Activated T-helper 1 cell treated with anti-CD3 and anti-CD28 coated beads, Interleukin-12 subunit alpha, Interleukin-12 subunit beta, Interleukin-2, Interleukin-4 antibody, amounts not matched to agents 30 ng/mL and 10 ng/mL and 1 ng/mL, durations not matched to agents 14 hours and 24 hours and 36 hours (primary cell): ENCODE results near the gene FAM131C. TPM values are rescaled to one million over a fixed set of nuclear protein-coding genes. Genes with fewer than 3 reads are reported as not detected.
"Not testable (repeated sequence)": the region's sequence is repeated elsewhere in the genome, so short reads cannot be mapped to it uniquely, and the experiment has no call there.

Experiments
- DNase-seq: peaks from one replicate; pipeline ENCODE4 v3.0.0; 2021; ENCODE audit warnings: low spot score
- H3K27ac Mint-ChIP-seq: one replicate; pipeline ENCODE4 v1.8.0; 2021; ENCODE audit warnings: mild to moderate bottlenecking, mixed read lengths
- H3K27me3 Mint-ChIP-seq: one replicate; pipeline ENCODE4 v1.8.0; 2022; ENCODE audit warnings: mild to moderate bottlenecking, moderate library complexity, mixed read lengths; ENCODE audit not compliant: insufficient read depth
- H3K36me3 Mint-ChIP-seq: one replicate; pipeline ENCODE4 v1.8.0; 2021; ENCODE audit warnings: low read depth, mixed read lengths
- H3K4me1 Mint-ChIP-seq: one replicate; pipeline ENCODE4 v1.8.0; 2021; ENCODE audit warnings: low read depth, mixed read lengths
- H3K4me3 Mint-ChIP-seq: one replicate; pipeline ENCODE4 v1.8.0; 2021; ENCODE audit warnings: mild to moderate bottlenecking, moderate library complexity, mixed read lengths
- H3K9me3 Mint-ChIP-seq: one replicate; pipeline ENCODE4 v1.8.0; 2021; ENCODE audit warnings: mixed read lengths
- intact Hi-C: fragments of 100-400 bp; cut with micrococcal nuclease; formaldehyde crosslinking; loops from one replicate; pipeline ENCODE4 v1.15.1; 2024
- total RNA-seq: library from RNA; stranded (reverse); gene quantifications from 2 replicates; pipeline ENCODE4 v1.2.3, GENCODE V29; 2022

FAM131C gene
- total RNA-seq, 1 donor from 2014 or later = 0.57 TPM

DNA sequence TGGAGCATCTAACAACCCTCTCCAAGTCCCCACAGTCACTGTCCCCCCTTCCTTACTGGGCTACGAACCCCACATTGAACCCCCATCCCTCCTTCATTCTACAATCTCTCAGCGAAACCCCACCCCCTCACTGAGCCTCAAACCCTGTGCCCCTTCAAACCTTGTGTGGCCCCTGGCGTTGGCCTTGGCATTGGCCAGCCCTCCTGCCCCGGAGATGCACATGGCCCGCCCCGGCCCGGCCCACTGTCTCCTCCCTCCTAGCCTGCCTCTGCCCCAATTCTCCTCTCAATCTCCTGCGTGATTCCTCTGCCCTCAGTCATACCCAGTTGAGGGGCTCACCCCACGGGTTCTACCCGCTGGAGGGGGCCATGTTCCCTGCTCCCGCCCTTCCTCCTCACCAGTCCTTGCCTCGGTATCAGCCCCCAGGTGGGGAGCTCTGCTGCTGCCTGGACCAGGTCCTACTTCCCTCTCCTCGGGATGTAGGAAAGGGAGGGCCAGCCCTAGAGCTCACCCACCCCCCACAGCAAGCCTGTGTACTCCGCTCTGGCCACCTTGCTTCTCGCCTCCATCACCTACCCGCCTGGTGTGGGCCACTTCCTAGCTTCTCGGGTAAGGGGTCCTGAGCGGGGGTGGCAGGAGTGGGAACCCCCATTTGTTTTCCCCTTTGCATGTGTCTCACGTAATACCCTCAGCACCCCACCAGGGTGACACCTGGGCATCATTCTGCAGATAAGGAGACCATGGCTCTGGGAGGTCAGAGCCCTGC lies 45.0 kb downstream of the FAM131C start:
- H3K4me1 Mint-ChIP-seq = no peaks in the 10 kb centered on the region
- intact Hi-C loops = no loop called here
- H3K27me3 Mint-ChIP-seq = peaks cover 11% of the 10 kb centered on the region
- no peaks in the 10 kb centered on the region for H3K36me3 Mint-ChIP-seq
- DNase-seq = no peak
- H3K4me3 Mint-ChIP-seq = no peak overlapping the region
- no peaks in the 10 kb centered on the region for H3K9me3 Mint-ChIP-seq
- no peak overlapping the region for H3K27ac Mint-ChIP-seq

DNA sequence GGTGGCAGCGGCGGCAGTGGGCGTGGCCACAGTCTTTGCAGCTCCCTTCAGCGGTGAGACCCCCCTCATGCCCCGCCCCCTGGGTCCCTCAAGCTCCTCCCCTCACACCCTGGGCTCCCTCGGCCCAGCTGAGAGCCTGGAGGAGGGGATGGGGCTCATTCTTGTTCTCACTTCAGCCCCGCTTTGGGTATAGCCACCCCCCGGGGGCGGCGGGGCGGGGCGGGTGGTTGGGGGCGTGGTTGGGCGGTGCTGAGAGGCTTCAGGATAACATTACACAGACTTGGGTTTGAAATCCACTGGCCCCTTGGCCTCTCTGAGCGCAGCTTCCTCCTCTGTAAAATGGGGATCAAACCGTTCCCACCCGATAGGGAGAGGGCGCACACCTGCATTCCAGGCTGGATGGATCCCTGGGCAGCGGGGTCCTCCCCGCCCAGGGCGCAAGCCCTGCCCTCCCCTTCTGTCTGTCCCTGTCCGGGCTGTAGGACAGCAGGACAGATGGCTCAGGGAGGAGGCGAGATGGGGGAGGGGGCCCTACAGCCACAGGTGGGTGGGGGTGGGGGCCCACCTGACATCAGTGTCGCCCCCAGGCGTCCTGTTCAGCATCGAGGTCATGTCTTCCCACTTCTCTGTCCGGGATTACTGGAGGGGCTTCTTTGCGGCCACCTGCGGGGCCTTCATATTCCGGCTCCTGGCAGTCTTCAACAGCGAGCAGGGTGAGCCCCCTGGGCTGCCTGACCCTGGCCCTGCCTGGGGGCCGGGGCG lies 46.5 kb downstream of the FAM131C start:
- Mint-ChIP-seq H3K27me3 (peaks cover 11% of the 10 kb centered on the region), H3K36me3 (no peaks in the 10 kb centered on the region), H3K4me1 (no peaks in the 10 kb centered on the region), H3K27ac (no peak overlapping the region), H3K4me3 (no peak overlapping the region), H3K9me3 (no peaks in the 10 kb centered on the region)
- intact Hi-C loops = no loop called here
- DNase-seq = no peak

DNA sequence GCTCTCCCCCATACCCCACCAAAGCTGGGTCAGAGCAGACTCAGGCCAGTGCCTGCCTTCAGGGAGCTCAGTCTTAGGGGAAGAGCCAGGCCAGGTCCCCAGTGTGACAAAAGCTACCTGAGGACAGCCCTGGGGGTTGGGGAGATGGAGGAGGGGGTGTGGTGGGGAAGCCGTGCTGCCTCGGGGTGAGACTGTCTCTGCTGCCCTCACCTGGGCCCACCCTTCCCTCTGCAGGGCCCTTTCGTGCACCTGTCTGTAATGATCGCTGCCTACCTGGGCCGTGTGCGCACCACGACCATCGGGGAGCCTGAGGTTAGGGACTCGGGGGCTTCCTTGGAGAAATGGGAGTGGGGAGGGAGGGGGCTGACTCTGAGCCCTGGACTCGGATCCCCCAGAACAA lies 47.1 kb downstream of the FAM131C start:
- DNase-seq, intact Hi-C loops, H3K36me3 Mint-ChIP-seq, H3K4me3 Mint-ChIP-seq, H3K4me1 Mint-ChIP-seq, H3K9me3 Mint-ChIP-seq, H3K27ac Mint-ChIP-seq: not testable (repeated sequence)
- H3K27me3 Mint-ChIP-seq = peaks cover 11% of the 10 kb centered on the region

DNA sequence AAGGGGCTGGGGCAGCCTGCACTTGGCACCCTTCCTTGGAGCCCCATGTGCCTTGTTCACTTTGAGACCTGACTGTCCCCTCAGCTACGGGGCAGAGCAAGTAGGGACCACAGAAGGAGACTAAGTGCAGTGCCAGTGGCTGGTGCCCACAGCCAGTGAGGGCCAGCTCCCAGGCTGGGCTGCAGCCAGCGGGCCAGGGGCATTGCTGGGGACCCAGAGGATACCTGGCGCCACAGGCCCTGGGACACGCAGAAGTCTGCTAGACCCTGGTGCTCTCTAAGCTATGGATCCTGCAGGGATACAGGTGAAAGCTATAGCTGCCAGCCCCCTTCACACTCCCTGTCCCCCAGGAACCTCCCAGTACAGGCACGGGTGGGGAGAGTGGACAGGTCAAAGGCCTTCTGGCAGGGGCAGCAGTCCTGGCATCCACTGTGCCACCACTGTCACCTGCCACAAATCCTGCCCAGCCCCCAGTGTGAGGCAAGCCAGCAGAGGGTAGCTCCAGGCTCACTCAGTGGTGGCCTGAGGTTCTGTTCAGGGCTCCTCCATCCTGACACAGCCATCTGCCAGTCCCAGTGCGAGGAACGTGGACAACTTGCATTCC lies 50.3 kb downstream of the FAM131C start:
- intact Hi-C loops = no loop called here
- no peaks in the 10 kb centered on the region for H3K9me3 Mint-ChIP-seq
- DNase-seq = no peak
- no peaks in the 10 kb centered on the region for H3K36me3 Mint-ChIP-seq
- H3K27ac Mint-ChIP-seq = no peak overlapping the region
- no peak overlapping the region for H3K4me3 Mint-ChIP-seq
- H3K27me3 Mint-ChIP-seq = peaks cover 14% of the 10 kb centered on the region
- no peaks in the 10 kb centered on the region for H3K4me1 Mint-ChIP-seq

DNA sequence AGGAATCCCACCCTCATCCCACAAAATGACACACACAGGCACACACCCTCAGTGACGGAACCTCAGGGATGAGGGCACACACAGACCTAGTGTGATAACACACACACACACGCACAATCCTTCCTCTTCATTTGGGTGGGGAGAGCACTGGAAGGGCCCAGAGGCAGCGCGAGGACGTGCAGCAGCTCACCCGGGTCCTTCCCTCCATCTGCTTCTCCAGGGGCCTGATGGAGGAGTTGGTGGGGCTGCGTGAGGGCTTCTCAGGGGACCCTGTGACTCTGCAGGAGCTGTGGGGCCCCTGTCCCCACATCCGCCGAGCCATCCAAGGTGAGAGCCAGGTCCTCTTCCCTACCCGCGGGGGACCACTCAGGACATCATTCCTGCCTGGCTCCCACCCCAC lies 51.1 kb downstream of the FAM131C start:
- no peak overlapping the region for H3K4me3 Mint-ChIP-seq
- intact Hi-C loops = no loop called here
- no peak overlapping the region for H3K27ac Mint-ChIP-seq
- no peak for DNase-seq
- H3K4me1 Mint-ChIP-seq = no peaks in the 10 kb centered on the region
- no peaks in the 10 kb centered on the region for H3K36me3 Mint-ChIP-seq
- H3K27me3 Mint-ChIP-seq = peaks cover 9% of the 10 kb centered on the region
- no peaks in the 10 kb centered on the region for H3K9me3 Mint-ChIP-seq

DNA sequence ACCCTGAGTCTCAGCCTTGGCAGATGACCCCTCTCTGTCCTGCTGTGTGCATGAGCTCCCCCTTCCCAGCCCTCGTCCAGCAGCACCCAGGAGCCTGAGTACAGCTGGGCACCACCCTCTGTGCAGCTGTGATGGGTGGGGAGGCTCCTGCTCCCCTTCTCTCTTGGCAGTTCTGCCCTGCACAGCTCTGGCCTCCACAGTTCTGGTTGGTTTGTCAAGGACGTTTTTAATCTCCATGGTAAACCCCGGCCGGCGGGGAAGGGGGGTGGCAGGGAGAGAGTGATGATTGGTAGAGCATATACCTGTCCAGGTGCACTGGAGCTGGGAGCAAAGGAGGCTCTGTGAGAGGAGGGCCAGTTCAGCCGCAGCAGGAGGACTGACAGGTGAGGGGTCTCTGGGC lies 51.8 kb downstream of the FAM131C start, which contains the start of gene CLCNKA:
CLCNKA (plus strand) TSS at position 356 of the 400 bp plus-strand sequence. CDS start 584 bp downstream, outside the sequence.
- Mint-ChIP-seq H3K27me3 (peaks cover 9% of the 10 kb centered on the region), H3K36me3 (no peaks in the 10 kb centered on the region), H3K9me3 (no peaks in the 10 kb centered on the region), H3K27ac (no peak within 1 kb of the TSS), H3K4me3 (no peak within 1 kb of the TSS), H3K4me1 (no peaks in the 10 kb centered on the region)
- no peak for DNase-seq
- intact Hi-C loops = no loop called here

DNA sequence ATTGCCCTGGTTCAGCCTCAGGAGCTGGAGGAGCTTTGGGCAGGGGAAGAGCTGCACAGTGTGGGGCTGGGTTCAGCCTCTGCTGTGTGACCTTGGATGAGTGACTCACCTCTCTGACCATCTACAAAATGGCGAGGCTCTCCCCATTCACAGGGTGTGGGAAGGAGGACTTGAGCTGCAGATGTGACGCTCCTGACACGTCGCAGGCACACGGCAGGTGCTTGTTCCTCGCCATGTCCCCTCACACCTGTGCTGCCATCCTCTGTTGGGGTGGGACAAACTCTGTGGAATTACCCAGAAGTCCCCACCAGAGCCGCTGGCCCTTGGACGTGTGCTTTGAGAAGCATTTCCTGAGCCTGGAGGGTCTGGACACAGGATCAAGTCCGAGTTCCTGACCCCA lies 52.6 kb downstream of the FAM131C start:
- H3K36me3 Mint-ChIP-seq, H3K9me3 Mint-ChIP-seq, H3K4me1 Mint-ChIP-seq, H3K27me3 Mint-ChIP-seq, DNase-seq, H3K4me3 Mint-ChIP-seq, H3K27ac Mint-ChIP-seq, intact Hi-C loops: not testable (repeated sequence)

DNA sequence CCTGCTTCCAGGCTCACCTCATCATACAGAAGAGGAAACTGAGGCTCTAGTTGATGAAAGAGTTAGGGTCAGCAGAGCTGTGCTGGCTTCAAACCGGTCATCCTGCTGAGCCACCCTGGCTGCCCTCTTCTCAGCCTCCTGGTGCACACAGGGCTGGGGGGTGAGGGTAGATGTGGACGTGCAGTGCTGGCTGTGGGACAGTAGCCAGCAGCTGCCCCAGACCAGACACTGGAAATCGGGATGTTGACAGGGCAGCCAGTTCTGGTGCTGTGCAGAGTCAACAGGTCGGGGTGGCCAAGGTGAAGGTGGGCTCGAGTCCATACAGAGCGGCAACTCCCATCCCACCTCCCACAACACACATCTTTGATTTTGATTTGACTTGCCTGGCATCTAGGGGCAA lies 53.1 kb downstream of the FAM131C start:
- Mint-ChIP-seq H3K27me3 (peaks cover 7% of the 10 kb centered on the region), H3K4me1 (no peaks in the 10 kb centered on the region), H3K9me3 (no peaks in the 10 kb centered on the region), H3K36me3 (no peaks in the 10 kb centered on the region), H3K27ac (no peak overlapping the region), H3K4me3 (no peak overlapping the region)
- intact Hi-C loops = no loop called here
- no peak for DNase-seq

DNA sequence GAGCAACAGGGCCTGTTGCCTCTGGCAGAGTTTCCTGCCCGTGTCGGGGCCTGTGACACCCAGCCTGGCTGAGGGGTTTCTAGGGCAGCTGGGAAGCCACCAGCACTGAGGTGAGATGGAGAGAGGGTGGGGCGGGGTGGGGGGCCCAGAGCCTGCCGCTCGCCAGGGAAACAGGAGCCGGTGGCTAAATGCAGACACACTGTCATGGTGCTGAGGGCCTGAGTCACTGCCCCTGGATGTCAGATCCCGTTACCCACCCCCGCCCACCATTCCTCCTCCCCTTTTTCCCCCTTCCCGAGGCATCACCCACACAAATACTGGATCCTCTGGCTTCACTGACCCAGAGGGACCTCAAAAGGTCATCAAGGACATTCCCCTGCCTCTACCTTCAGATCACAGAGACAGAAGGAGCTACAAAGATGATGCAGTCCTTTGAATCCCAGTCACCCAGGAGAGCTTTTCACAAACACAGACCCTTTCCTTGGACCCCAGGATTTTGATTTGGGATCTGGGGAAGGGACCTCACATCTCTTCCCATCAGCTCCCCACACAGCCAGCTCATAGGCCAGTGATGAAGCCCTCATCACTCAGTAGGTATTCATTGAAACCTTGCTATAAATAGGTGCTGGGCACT lies 53.7 kb downstream of the FAM131C start:
- Mint-ChIP-seq H3K36me3 (no peaks in the 10 kb centered on the region), H3K9me3 (no peaks in the 10 kb centered on the region), H3K4me3 (no peak overlapping the region), H3K4me1 (no peaks in the 10 kb centered on the region), H3K27me3 (peaks cover 7% of the 10 kb centered on the region), H3K27ac (no peak overlapping the region)
- intact Hi-C loops = no loop called here
- DNase-seq = no peak

DNA sequence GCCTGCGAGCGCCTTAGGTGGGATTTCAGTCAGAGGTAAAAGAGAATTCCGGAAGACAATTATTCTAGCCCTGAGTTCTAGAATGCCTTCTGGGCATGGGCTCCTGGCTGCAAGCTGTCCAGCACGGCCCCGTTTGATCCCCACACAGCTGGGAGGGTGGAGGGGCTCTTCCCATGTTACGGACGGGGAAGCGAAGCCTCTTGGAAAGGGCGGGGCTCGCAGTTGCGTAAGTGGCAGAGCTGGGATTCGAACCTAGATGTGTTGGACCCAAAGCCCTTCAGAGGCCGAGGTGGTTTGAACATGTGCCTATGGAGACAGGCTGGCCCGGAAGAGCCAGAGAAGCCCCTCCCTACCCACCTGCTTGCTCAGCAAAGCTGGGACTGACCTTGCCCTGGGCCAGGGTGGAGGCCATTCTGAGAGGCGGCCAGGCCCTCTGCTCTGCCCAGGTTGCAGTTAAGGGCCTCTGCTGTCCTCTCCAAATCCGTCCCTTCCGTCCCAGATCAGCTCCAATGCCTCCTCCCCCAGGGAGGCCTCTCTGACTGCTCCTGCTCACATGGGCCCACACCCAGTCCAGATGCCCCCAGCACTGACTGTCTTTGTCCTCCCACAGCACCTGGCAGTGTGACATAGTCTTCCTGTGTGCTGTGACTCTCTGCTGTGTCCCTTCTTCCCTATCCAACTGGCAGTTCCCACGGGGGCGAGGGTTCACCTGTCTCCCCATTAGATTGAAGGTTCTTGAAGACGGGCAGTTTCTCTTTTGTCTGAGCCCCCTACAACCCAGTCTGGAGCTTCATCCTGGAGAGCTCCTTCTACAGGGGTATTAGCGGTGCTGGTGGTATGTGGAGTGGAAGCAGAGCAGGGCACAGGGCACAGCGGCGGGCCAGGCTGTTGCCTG lies 54.5 kb downstream of the FAM131C start:
- peaks cover 7% of the 10 kb centered on the region for H3K27me3 Mint-ChIP-seq
- no peaks in the 10 kb centered on the region for H3K9me3 Mint-ChIP-seq
- H3K27ac Mint-ChIP-seq = no peak overlapping the region
- H3K4me1 Mint-ChIP-seq = peaks cover 8% of the 10 kb centered on the region
- intact Hi-C loops = no loop called here
- no peak for DNase-seq
- H3K36me3 Mint-ChIP-seq = no peaks in the 10 kb centered on the region
- no peak overlapping the region for H3K4me3 Mint-ChIP-seq

DNA sequence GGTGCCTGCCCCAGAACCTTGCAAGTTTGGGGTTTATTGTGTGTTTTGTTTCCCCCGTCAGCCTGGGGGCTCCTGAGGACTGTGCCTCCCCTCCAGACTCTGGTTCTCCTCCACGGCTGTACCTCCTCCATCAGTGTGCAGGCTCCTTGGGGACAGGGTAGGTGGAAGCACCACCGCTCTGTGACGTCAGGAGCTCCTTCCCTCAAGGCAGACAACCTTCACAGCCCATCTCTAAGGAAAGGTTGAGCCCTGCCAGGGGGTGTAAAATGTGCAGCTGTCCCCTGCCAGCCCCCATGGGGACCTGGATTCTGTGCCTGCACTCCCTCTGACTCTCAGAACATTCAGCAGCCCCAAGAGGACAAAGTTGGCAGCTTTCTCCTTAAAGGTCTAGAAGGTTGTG lies 55.1 kb downstream of the FAM131C start:
- Mint-ChIP-seq H3K36me3 (no peaks in the 10 kb centered on the region), H3K27ac (no peak overlapping the region), H3K4me3 (no peak overlapping the region), H3K4me1 (peaks cover 14% of the 10 kb centered on the region), H3K9me3 (no peaks in the 10 kb centered on the region), H3K27me3 (peaks cover 7% of the 10 kb centered on the region)
- intact Hi-C loops = no loop called here
- DNase-seq = no peak
